ENCODE results near the gene PARP11.

The PARP11 gene

GRCh38 chr12:3885277-3886094, 12.3 kb upstream of the PARP11 start:
- peak overlapping the region; percentile 15 for H3K4me3 ChIP-seq (ENCODE audit: low read depth, low read length)
- peak; percentile 18 for DNase-seq (ENCODE audit: low read depth)
- in situ Hi-C loops (cut with HindIII; ENCODE audit: low sequenced_read_pairs): no loop called here
- TF ChIP-seq CTCF (IDR thresholded peaks at IDR 0.05; ENCODE audit: low read depth, low read length, missing control alignments): peak; percentile 81

GRCh38 chr12:3884671-3885070, 11.5 kb upstream of the PARP11 start:
- no peak overlapping the region for H3K4me3 ChIP-seq (ENCODE audit: low read depth, low read length)
- in situ Hi-C loops (cut with HindIII; ENCODE audit: low sequenced_read_pairs): no loop called here
- DNase-seq (ENCODE audit: low read depth): no peak

DNA sequence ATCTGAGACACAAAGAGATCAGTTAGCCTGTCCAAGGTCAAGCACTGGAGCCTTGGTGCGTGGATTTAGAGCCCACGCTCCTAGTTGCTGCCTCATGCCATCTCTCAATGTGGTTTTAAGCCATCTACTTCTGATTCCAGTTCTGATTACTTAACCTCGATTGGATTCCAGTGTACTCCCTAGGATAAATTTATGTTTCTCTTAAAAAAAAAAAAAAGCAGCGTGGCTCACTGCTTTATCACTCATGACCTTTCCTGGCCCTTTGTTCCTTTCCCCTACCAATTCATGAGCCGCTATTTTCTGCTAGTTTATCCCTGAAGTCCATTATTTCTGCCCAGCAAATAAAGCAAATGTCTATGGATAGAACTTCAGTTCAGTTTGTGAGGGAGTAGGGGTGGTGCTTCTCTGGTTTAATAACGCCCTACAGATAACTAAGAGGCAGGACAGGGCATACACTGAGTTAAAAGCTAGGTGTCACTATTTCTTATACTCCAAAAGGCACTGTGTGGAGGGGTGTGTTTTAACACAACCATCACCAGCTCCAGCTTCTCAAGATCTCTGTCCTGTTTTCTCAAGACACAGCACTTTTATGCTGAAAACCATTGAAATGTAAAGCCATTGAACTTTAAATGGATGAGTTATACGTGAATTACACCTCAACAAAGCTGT, 9.8 kb upstream of the PARP11 start:
- in situ Hi-C loops (cut with HindIII; ENCODE audit: low sequenced_read_pairs): no loop called here
- TF ChIP-seq CTCF (IDR thresholded peaks at IDR 0.05; ENCODE audit: low read depth, low read length, missing control alignments): peak; percentile 26
- no peak for DNase-seq (ENCODE audit: low read depth)
- no peak overlapping the region for H3K4me3 ChIP-seq (ENCODE audit: low read depth, low read length)

More at GRCh38 chr12:3884671-3885070, 11.5 kb upstream of the PARP11 start:
- TF ChIP-seq CTCF (IDR thresholded peaks at IDR 0.05; ENCODE audit: low read depth, low read length, missing control alignments): no peak

DNA sequence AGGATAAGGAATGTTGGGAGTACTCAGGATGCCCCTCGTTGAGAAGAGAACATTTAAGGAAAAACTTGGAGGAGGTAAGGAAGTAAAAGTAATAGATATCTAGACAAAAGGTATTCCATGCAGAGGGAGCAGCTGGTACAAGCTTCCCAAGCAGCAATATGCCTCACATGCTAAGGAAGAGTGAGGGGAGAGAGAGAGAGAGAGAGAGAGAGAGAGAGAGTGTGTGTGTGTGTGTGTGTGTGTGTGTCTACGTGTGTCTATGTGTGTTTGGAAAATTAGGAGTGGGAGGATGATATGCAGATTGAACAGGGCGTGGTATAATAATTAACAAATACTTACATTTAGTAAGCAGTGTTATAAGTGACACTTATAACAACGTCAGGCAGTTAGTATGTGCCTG, 9.2 kb upstream of the PARP11 start:
- no peak for TF ChIP-seq CTCF (IDR thresholded peaks at IDR 0.05; ENCODE audit: low read depth, low read length, missing control alignments)

GRCh38 chr12:3881281-3881950, 8.2 kb upstream of the PARP11 start:
- TF ChIP-seq CTCF (IDR thresholded peaks at IDR 0.05; ENCODE audit: low read depth, low read length, missing control alignments): no peak
- DNase-seq (ENCODE audit: low read depth): no peak
- no peak overlapping the region for H3K4me3 ChIP-seq (ENCODE audit: low read depth, low read length)
- in situ Hi-C loops (cut with HindIII; ENCODE audit: low sequenced_read_pairs): no loop called here

More for the DNA sequence above, 9.2 kb upstream of the PARP11 start:
- no peak for DNase-seq (ENCODE audit: low read depth)
- H3K4me3 ChIP-seq (ENCODE audit: low read depth, low read length): no peak overlapping the region
- in situ Hi-C loops (cut with HindIII; ENCODE audit: low sequenced_read_pairs): no loop called here

DNA sequence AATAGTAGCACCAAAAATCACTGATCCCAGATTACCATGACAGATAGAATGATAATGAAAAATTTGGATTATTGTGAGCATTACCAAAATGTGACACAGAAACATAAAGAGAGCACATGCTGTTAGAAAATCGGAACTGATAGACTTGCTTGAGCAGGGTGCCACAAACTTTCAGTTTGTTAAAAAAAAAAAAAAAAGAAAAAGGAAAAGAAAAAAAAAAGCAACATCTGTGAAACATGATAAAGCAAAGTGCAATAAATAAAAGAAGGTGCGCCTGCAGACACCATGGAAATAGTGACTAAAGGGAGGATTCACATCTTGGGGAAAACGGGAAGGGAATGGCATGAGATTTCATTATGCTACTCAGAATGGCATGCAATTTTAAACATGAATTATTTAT, 6.6 kb upstream of the PARP11 start:
- DNase-seq (ENCODE audit: low read depth): no peak
- H3K4me3 ChIP-seq (ENCODE audit: low read depth, low read length): no peak overlapping the region
- in situ Hi-C loops (cut with HindIII; ENCODE audit: low sequenced_read_pairs): no loop called here
- TF ChIP-seq CTCF (IDR thresholded peaks at IDR 0.05; ENCODE audit: low read depth, low read length, missing control alignments): no peak
